Measurements from ENCODE around the gene CNPY2.
A peak's percentile ranks its signal among the peaks of the same experiment; 100 is the strongest.
"Not testable (repeated sequence)": the region's sequence is repeated elsewhere in the genome, so short reads cannot be mapped to it uniquely, and the experiment has no call there.

CNPY2 gene

DNA sequence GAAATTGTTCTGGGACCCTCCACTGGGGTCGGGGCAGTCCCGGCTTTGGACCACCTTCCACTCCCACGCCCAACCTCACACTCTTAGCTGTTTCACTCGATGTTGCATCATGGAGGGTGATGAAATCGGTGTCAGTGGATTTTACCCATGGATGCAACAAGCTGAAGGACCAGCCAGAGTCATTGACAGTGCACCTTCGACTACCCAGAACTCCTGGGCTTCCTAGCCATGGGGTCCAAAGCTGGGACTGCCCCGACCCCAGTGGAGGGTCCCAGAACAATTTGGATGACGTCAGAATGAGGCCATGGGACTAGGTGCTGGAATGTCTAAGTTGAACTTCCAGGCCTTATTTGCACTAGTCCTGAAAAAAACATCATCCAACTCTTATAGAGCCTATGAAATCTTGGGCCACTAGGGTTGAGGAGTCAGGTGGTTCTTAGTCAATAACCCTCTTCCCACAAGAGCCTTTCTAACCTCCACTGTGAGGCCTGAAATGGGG lies 22.0 kb upstream of the CNPY2 start:
- Histone ChIP-seq H4K20me1 (ENCODE audit: insufficient read depth, low read length) (no peaks in the 10 kb centered on the region), H3K9me3 (ENCODE audit: insufficient read depth, low read length, severe bottlenecking) (no peaks in the 10 kb centered on the region), H3K27me3 (ENCODE audit: insufficient read depth, low read length, poor library complexity) (no peaks in the 10 kb centered on the region), H3K4me2 (ENCODE audit: insufficient read depth, low read length) (no peak overlapping the region), H2AFZ (ENCODE audit: low read depth, low read length) (peak overlapping the region; percentile 14; the same call in 1 of the 2 replicates), H3K4me1 (ENCODE audit: insufficient read depth, low read length) (peaks cover 19% of the 10 kb centered on the region), H3K9ac (ENCODE audit: low read depth, low read length) (no peak overlapping the region), H3K4me3 (ENCODE audit: low read depth in 1 of 2, low read length in 2 of 2) (no peak overlapping the region), H3K27ac (ENCODE audit: low read length) (no peak overlapping the region), H3K36me3 (ENCODE audit: insufficient read depth, low read length) (peaks cover 5% of the 10 kb centered on the region), H3K79me2 (ENCODE audit: insufficient read depth, low read length) (peaks cover 15% of the 10 kb centered on the region)
- DNase-seq (no peak), ATAC-seq (ENCODE audit: insufficient read depth, low read depth) (no peak)
- no peak for TF ChIP-seq EZH2 (IDR thresholded peaks at IDR 0.05; ENCODE audit: borderline replicate concordance, low read depth, low read length, severe bottlenecking)
- TF ChIP-seq, protein P1, sequence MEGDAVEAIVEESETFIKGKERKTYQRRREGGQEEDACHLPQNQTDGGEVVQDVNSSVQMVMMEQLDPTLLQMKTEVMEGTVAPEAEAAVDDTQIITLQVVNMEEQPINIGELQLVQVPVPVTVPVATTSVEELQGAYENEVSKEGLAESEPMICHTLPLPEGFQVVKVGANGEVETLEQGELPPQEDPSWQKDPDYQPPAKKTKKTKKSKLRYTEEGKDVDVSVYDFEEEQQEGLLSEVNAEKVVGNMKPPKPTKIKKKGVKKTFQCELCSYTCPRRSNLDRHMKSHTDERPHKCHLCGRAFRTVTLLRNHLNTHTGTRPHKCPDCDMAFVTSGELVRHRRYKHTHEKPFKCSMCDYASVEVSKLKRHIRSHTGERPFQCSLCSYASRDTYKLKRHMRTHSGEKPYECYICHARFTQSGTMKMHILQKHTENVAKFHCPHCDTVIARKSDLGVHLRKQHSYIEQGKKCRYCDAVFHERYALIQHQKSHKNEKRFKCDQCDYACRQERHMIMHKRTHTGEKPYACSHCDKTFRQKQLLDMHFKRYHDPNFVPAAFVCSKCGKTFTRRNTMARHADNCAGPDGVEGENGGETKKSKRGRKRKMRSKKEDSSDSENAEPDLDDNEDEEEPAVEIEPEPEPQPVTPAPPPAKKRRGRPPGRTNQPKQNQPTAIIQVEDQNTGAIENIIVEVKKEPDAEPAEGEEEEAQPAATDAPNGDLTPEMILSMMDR (IDR thresholded peaks at IDR 0.05; ENCODE audit: borderline replicate concordance, extremely low read depth, low read length, poor library complexity, severe bottlenecking): no peak

- ATAC-seq (ENCODE audit: insufficient read depth, low read depth) (no peak), DNase-seq (no peak)
- no peak for TF ChIP-seq EZH2 (IDR thresholded peaks at IDR 0.05; ENCODE audit: borderline replicate concordance, low read depth, low read length, severe bottlenecking)
- TF ChIP-seq, protein P1 (IDR thresholded peaks at IDR 0.05; ENCODE audit: borderline replicate concordance, extremely low read depth, low read length, poor library complexity, severe bottlenecking): no peak
- no peak overlapping the region for H3K4me3 ChIP-seq (ENCODE audit: low read depth in 1 of 2, low read length in 2 of 2)
- 0 out of 2 replicates have a peak overlapping the region, but pooled peaks have one; percentile 34 for H2AFZ ChIP-seq (ENCODE audit: low read depth, low read length)
- H3K9ac ChIP-seq (ENCODE audit: low read depth, low read length): no peak overlapping the region
- no peaks in the 10 kb centered on the region for H3K27me3 ChIP-seq (ENCODE audit: insufficient read depth, low read length, poor library complexity)
- H4K20me1 ChIP-seq (ENCODE audit: insufficient read depth, low read length): no peaks in the 10 kb centered on the region
- no peaks in the 10 kb centered on the region for H3K9me3 ChIP-seq (ENCODE audit: insufficient read depth, low read length, severe bottlenecking)
- H3K79me2 ChIP-seq (ENCODE audit: insufficient read depth, low read length): peaks cover 23% of the 10 kb centered on the region
- no peaks in the 10 kb centered on the region; the same call in 1 of the 2 replicates for H3K36me3 ChIP-seq (ENCODE audit: insufficient read depth, low read length)
- peaks cover 26% of the 10 kb centered on the region for H3K4me1 ChIP-seq (ENCODE audit: insufficient read depth, low read length)
- no peak overlapping the region for H3K27ac ChIP-seq (ENCODE audit: low read length)
- no peak overlapping the region for H3K4me2 ChIP-seq (ENCODE audit: insufficient read depth, low read length)
Measured at GRCh38 chr12:56336361-56337167, 20.8 kb upstream of the CNPY2 start.

- not testable (repeated sequence) for H4K20me1 ChIP-seq (ENCODE audit: insufficient read depth, low read length); H3K27ac ChIP-seq (ENCODE audit: low read length); H3K9ac ChIP-seq (ENCODE audit: low read depth, low read length); H2AFZ ChIP-seq (ENCODE audit: low read depth, low read length); H3K9me3 ChIP-seq (ENCODE audit: insufficient read depth, low read length, severe bottlenecking); DNase-seq; H3K27me3 ChIP-seq (ENCODE audit: insufficient read depth, low read length, poor library complexity); H3K4me3 ChIP-seq (ENCODE audit: low read depth in 1 of 2, low read length in 2 of 2); H3K4me2 ChIP-seq (ENCODE audit: insufficient read depth, low read length); H3K36me3 ChIP-seq (ENCODE audit: insufficient read depth, low read length); ATAC-seq (ENCODE audit: insufficient read depth, low read depth)
- H3K4me1 ChIP-seq (ENCODE audit: insufficient read depth, low read length): peaks cover 26% of the 10 kb centered on the region
- H3K79me2 ChIP-seq (ENCODE audit: insufficient read depth, low read length): peaks cover 26% of the 10 kb centered on the region
Measured at GRCh38 chr12:56335527-56335926, 19.7 kb upstream of the CNPY2 start.

GRCh38 chr12:56334490-56334793 lies 18.7 kb upstream of the CNPY2 start:
- Histone ChIP-seq H4K20me1 (ENCODE audit: insufficient read depth, low read length) (no peaks in the 10 kb centered on the region), H3K9me3 (ENCODE audit: insufficient read depth, low read length, severe bottlenecking) (no peaks in the 10 kb centered on the region), H2AFZ (ENCODE audit: low read depth, low read length) (peak overlapping the region; percentile 71), H3K27ac (ENCODE audit: low read length) (peak overlapping the region; percentile 98), H3K36me3 (ENCODE audit: insufficient read depth, low read length) (peaks cover 3% of the 10 kb centered on the region; the same call in 1 of the 2 replicates), H3K9ac (ENCODE audit: low read depth, low read length) (peak overlapping the region; percentile 90), H3K4me3 (ENCODE audit: low read depth in 1 of 2, low read length in 2 of 2) (peak overlapping the region; percentile 54 to 74), H3K4me2 (ENCODE audit: insufficient read depth, low read length) (peak overlapping the region; percentile 70), H3K27me3 (ENCODE audit: insufficient read depth, low read length, poor library complexity) (no peaks in the 10 kb centered on the region), H3K79me2 (ENCODE audit: insufficient read depth, low read length) (peaks cover 26% of the 10 kb centered on the region), H3K4me1 (ENCODE audit: insufficient read depth, low read length) (peaks cover 26% of the 10 kb centered on the region)
- TF ChIP-seq, protein P1 (IDR thresholded peaks at IDR 0.05; ENCODE audit: borderline replicate concordance, extremely low read depth, low read length, poor library complexity, severe bottlenecking): no peak
- no peak for TF ChIP-seq EZH2 (IDR thresholded peaks at IDR 0.05; ENCODE audit: borderline replicate concordance, low read depth, low read length, severe bottlenecking)
- DNase-seq: no peak
- ATAC-seq (ENCODE audit: insufficient read depth, low read depth): no peak

Measured in DND-41 (cell line).